H1 (cell line): Measurements from ENCODE around the gene RICTOR. TPM values are rescaled to one million over a fixed set of nuclear protein-coding genes. Genes with fewer than 3 reads are reported as not detected.

Experiments
- CTCF ChIA-PET: fragments of 300-600 bp; sonication (Branson Sonifier 250); formaldehyde crosslinking; loops from one replicate; lab custom pipeline; 2021; ENCODE audit not compliant: partially characterized antibody; lab: Charles Lee
- POLR2A ChIA-PET: fragments of 300-600 bp; sonication (Branson Sonifier 250); formaldehyde crosslinking; loops from one replicate; lab custom pipeline; 2021; ENCODE audit warnings: inconsistent platforms; ENCODE audit not compliant: partially characterized antibody; lab: Charles Lee
- DNase-seq, 2 experiments: peaks; one replicate each; pipeline versions ENCODE4 v3.0.0 to v3.0.0-alpha.2; 2010 to 2022; ENCODE audit warnings: low spot score in 2 of 2, low read depth in 1 of 2, mixed read lengths in 1 of 2
- FAIRE-seq: peaks from 2 replicates; lab custom pipeline; 2011; peaks lifted over from hg19 to GRCh38; lab: Jason Lieb, UNC
- H2AFZ ChIP-seq: 2 replicates; pipeline ENCODE4 v1.8.1; 2012; ENCODE audit warnings: low read length, inconsistent platforms
- H2AK5ac ChIP-seq: 2 replicates; pipeline ENCODE4 v1.6.1; 2013; ENCODE audit warnings: low read depth, low read length
- H2BK120ac ChIP-seq: replicated peaks from 2 replicates; pipeline ENCODE3; 2013; ENCODE audit warnings: low read depth, low read length, inconsistent platforms
- H2BK12ac ChIP-seq: 2 replicates; pipeline ENCODE4 v1.6.1; 2013; ENCODE audit warnings: low read depth, low read length
- H2BK15ac ChIP-seq: 2 replicates; pipeline ENCODE4 v1.6.1; 2013; ENCODE audit warnings: low read length
- H2BK20ac ChIP-seq: 2 replicates; pipeline ENCODE4 v1.6.1; 2013; ENCODE audit warnings: low read length
- H2BK5ac ChIP-seq: 2 replicates; pipeline ENCODE4 v1.6.1; 2013; ENCODE audit warnings: low read depth, low read length
- H3K14ac ChIP-seq: 2 replicates; pipeline ENCODE4 v1.6.1; 2013; ENCODE audit warnings: inconsistent platforms; ENCODE audit not compliant: insufficient read length
- H3K18ac ChIP-seq: 2 replicates; pipeline ENCODE4 v1.6.1; 2013; ENCODE audit warnings: low read length; ENCODE audit errors: extremely low read depth
- H3K23ac ChIP-seq: 2 replicates; pipeline ENCODE4 v1.6.1; 2013; ENCODE audit warnings: inconsistent platforms; ENCODE audit not compliant: insufficient read length
- H3K23me2 ChIP-seq: 2 replicates; pipeline ENCODE4 v1.6.1; 2013; ENCODE audit warnings: low read depth, low read length
- H3K27ac ChIP-seq: 2 replicates; pipeline ENCODE4 v1.6.1; 2011; ENCODE audit warnings: low read depth, low read length, inconsistent platforms
- H3K27me3 ChIP-seq, 4 experiments: replicated peaks in 1 of 4; 1 replicate in 1 of 4; 2 replicates in 3 of 4; pipeline versions ENCODE4 v1.6.1 to v1.8.1; 2011 to 2013; ENCODE audit warnings: low read length in 3 of 4, mild to moderate bottlenecking in 3 of 4, inconsistent platforms in 2 of 4, mixed read lengths in 2 of 4, moderate library complexity in 1 of 4; ENCODE audit not compliant: control insufficient read depth in 3 of 4, insufficient read depth in 3 of 4; ENCODE audit errors: extremely low read depth in 1 of 4
- H3K36me3 ChIP-seq, 4 experiments: 2 replicates each; pipeline versions ENCODE4 v1.6.1 to v1.8.1; 2011 to 2013; ENCODE audit warnings: mild to moderate bottlenecking in 4 of 4, low read length in 3 of 4, moderate library complexity in 2 of 4, control low read depth in 1 of 4, inconsistent platforms in 1 of 4; ENCODE audit not compliant: insufficient read depth in 4 of 4, control insufficient read depth in 2 of 4
- H3K4ac ChIP-seq: replicated peaks from 2 replicates; pipeline ENCODE3; 2013; ENCODE audit warnings: low read length, low read depth, mixed read lengths, inconsistent platforms; ENCODE audit not compliant: insufficient read length
- H3K4me1 ChIP-seq, 4 experiments: replicated peaks in 1 of 4; 1 replicate in 1 of 4; 2 replicates in 3 of 4; pipeline versions ENCODE4 v1.6.1 to v1.8.1; 2011 to 2013; ENCODE audit warnings: low read length in 3 of 4, inconsistent platforms in 2 of 4, mixed read lengths in 1 of 4; ENCODE audit not compliant: insufficient read depth in 4 of 4, control insufficient read depth in 3 of 4
- H3K4me2 ChIP-seq, 2 experiments: 2 replicates each; pipeline versions ENCODE4 v1.6.1 to v1.8.1; 2011 to 2013; ENCODE audit warnings: low read depth in 2 of 2, low read length in 2 of 2, control low read depth in 1 of 2, inconsistent platforms in 1 of 2, mild to moderate bottlenecking in 1 of 2; ENCODE audit not compliant: insufficient read depth in 1 of 2
- H3K4me3 ChIP-seq, 4 experiments: fragments of 200-600, 300-600 bp in 1 of 4; sonication (generic), shearing (Covaris generic), sonication (Bioruptor Twin) in 1 of 4; 2 replicates each; pipeline versions ENCODE4 v1.5.1 to v1.8.1; 2011 to 2016; ENCODE audit warnings: low read length in 4 of 4, low read depth in 3 of 4, control low read depth in 2 of 4, inconsistent platforms in 2 of 4, mild to moderate bottlenecking in 2 of 4, mixed read lengths in 1 of 4, moderate library complexity in 1 of 4; ENCODE audit not compliant: insufficient read depth in 2 of 4; ENCODE audit errors: extremely low read depth in 1 of 4
- H3K56ac ChIP-seq: replicated peaks from 2 replicates; pipeline ENCODE3; 2013; ENCODE audit warnings: low read depth, mild to moderate bottlenecking, mixed read lengths, low read length, inconsistent platforms; ENCODE audit not compliant: insufficient read length
- H3K79me1 ChIP-seq: 2 replicates; pipeline ENCODE4 v1.6.1; 2013; ENCODE audit warnings: low read depth, low read length, control low read depth
- H3K79me2 ChIP-seq, 2 experiments: 2 replicates each; pipeline versions ENCODE4 v1.6.1 to v1.8.1; 2012 to 2013; ENCODE audit warnings: low read length in 2 of 2, mild to moderate bottlenecking in 2 of 2, inconsistent platforms in 1 of 2; ENCODE audit not compliant: insufficient read depth in 2 of 2, control insufficient read depth in 1 of 2
- H3K9ac ChIP-seq, 4 experiments: replicated peaks in 1 of 4; 1 replicate in 1 of 4; 2 replicates in 3 of 4; pipeline versions ENCODE4 v1.6.1 to v1.8.1; 2011 to 2013; ENCODE audit warnings: low read depth in 3 of 4, low read length in 3 of 4, control low read depth in 2 of 4, mild to moderate bottlenecking in 2 of 4, moderate library complexity in 2 of 4, inconsistent platforms in 1 of 4; ENCODE audit errors: extremely low read depth in 1 of 4
- H3K9me3 ChIP-seq, 2 experiments: 2 replicates each; pipeline versions ENCODE4 v1.6.1 to v1.8.1; 2012 to 2013; ENCODE audit warnings: mild to moderate bottlenecking in 2 of 2, moderate library complexity in 2 of 2, control low read depth in 1 of 2, inconsistent platforms in 1 of 2, low read depth in 1 of 2, low read length in 1 of 2, mixed read lengths in 1 of 2; ENCODE audit not compliant: insufficient read depth in 2 of 2
- H4K20me1 ChIP-seq, 2 experiments: replicated peaks in 1 of 2; 2 replicates each; pipeline versions ENCODE3 to v1.8.1; 2011 to 2013; ENCODE audit warnings: inconsistent platforms in 2 of 2, low read length in 2 of 2, mild to moderate bottlenecking in 1 of 2; ENCODE audit not compliant: insufficient read depth in 2 of 2, control insufficient read depth in 1 of 2
- H4K5ac ChIP-seq: 2 replicates; pipeline ENCODE4 v1.6.1; 2013; ENCODE audit warnings: low read length, low read depth, mixed read lengths, inconsistent platforms; ENCODE audit not compliant: insufficient read length
- H4K8ac ChIP-seq: 2 replicates; pipeline ENCODE4 v1.8.0; 2013; ENCODE audit warnings: mild to moderate bottlenecking, moderate library complexity, low read length, inconsistent platforms; ENCODE audit not compliant: insufficient read depth; ENCODE audit errors: extremely low read depth
- H4K91ac ChIP-seq: replicated peaks from 2 replicates; pipeline ENCODE3; 2013; ENCODE audit warnings: low read length, mixed read lengths, inconsistent platforms; ENCODE audit not compliant: insufficient read length
- CHD1 ChIP-seq: IDR thresholded peaks from 2 replicates; pipeline ENCODE4 v1.6.1; 2012; ENCODE audit warnings: low read depth, low read length, improper control_type of control experiment
- CREB1 ChIP-seq: IDR thresholded peaks from 2 replicates; pipeline ENCODE4 v1.6.1; 2012; ENCODE audit warnings: inconsistent platforms
- GABPA ChIP-seq: IDR thresholded peaks from 2 replicates; pipeline ENCODE4 v1.6.1; 2011; ENCODE audit warnings: mild to moderate bottlenecking, low read length, moderate library complexity, borderline replicate concordance; ENCODE audit not compliant: insufficient read depth
- HDAC6 ChIP-seq: IDR thresholded peaks from one replicate; pipeline ENCODE4 v1.7.1; 2012; ENCODE audit warnings: low read depth, mild to moderate bottlenecking, inconsistent platforms, low read length, moderate library complexity
- KDM5A ChIP-seq: fragments of 200-600 bp; IDR thresholded peaks from 2 replicates; pipeline ENCODE4 v1.7.1; 2012; ENCODE audit warnings: mild to moderate bottlenecking, low read length, inconsistent platforms, mixed read lengths
- NANOG ChIP-seq: IDR thresholded peaks from 2 replicates; pipeline ENCODE4 v1.6.1; 2011; ENCODE audit warnings: low read length, low read depth, mild to moderate bottlenecking, inconsistent platforms; ENCODE audit not compliant: insufficient read depth, poor library complexity, severe bottlenecking
- POLR2A ChIP-seq, 2 experiments: IDR thresholded peaks; 1 replicate in 1 of 2; 2 replicates in 1 of 2; pipeline ENCODE4 v1.6.1; 2011; ENCODE audit warnings: low read depth in 2 of 2, low read length in 2 of 2, mild to moderate bottlenecking in 2 of 2; ENCODE audit errors: control extremely low read depth in 1 of 2
- POU5F1 ChIP-seq: IDR thresholded peaks from 2 replicates; pipeline ENCODE4 v1.6.1; 2011; ENCODE audit warnings: low read depth, mild to moderate bottlenecking, low read length, moderate library complexity
- RBBP5 ChIP-seq: IDR thresholded peaks from 2 replicates; pipeline ENCODE4 v1.7.1; 2012; ENCODE audit warnings: low read depth, mild to moderate bottlenecking, inconsistent platforms, low read length, moderate library complexity, borderline replicate concordance
- RXRA ChIP-seq: IDR thresholded peaks from 2 replicates; pipeline ENCODE4 v1.6.1; 2011; ENCODE audit warnings: low read depth, mild to moderate bottlenecking, low read length, moderate library complexity; ENCODE audit not compliant: insufficient read depth
- SIN3A ChIP-seq, 2 experiments: IDR thresholded peaks in 1 of 2; conservative IDR thresholded peaks in 1 of 2; 2 replicates each; pipeline ENCODE4 v1.6.1; 2011 to 2012; ENCODE audit warnings: low read length in 2 of 2, improper control_type of control experiment in 1 of 2, low read depth in 1 of 2, mild to moderate bottlenecking in 1 of 2
- SP2 ChIP-seq: IDR thresholded peaks from 2 replicates; pipeline ENCODE4 v1.6.1; 2012; ENCODE audit warnings: mild to moderate bottlenecking, low read length, inconsistent platforms
- SRF ChIP-seq: IDR thresholded peaks from 2 replicates; pipeline ENCODE4 v1.6.1; 2011; ENCODE audit warnings: mild to moderate bottlenecking, low read depth, low read length, moderate library complexity
- TCF12 ChIP-seq: IDR thresholded peaks from 2 replicates; pipeline ENCODE4 v1.6.1; 2011; ENCODE audit warnings: low read depth, mild to moderate bottlenecking, low read length
- ZNF274 ChIP-seq: IDR thresholded peaks from 2 replicates; pipeline ENCODE4 v1.7.0; 2012; ENCODE audit warnings: low read length, borderline replicate concordance; ENCODE audit errors: extremely low read depth
- WGBS, 2 experiments: shearing (Covaris generic) in 1 of 2; methylation state at CpG; one replicate each; pipeline versions ENCODE4 v1.1.6 to v1.1.7; 2013 to 2015; ENCODE audit warnings: low lambda C conversion rate in 2 of 2, mixed read lengths in 2 of 2, inconsistent platforms in 1 of 2, low coverage in 1 of 2, missing lambda C conversion rate in 1 of 2; ENCODE audit not compliant: insufficient replicate concordance in 2 of 2, insufficient coverage in 1 of 2, insufficient read length in 1 of 2; ENCODE audit errors: extremely low coverage in 1 of 2, missing lambda C conversion rate in 1 of 2; 5-methylcytosine and 5-hydroxymethylcytosine counted together
- polyA plus RNA-seq, 7 experiments: library from polyadenylated mRNA; depleted of rRNA in 3 of 7; stranded (reverse) in 5 of 7; unstranded in 2 of 7; fragments of >200 nt in 5 of 7; fragments of 200-250 nt in 2 of 7; gene quantifications; 1 replicate in 5 of 7; 2 replicates in 1 of 7; 4 replicates in 1 of 7; pipeline versions ENCODE4 v1.2.1 to v1.2.3, GENCODE V29; 2011 to 2013; ENCODE audit warnings: missing spikeins in 2 of 7, mixed read lengths in 2 of 7
- total RNA-seq: library from RNA; stranded (reverse); fragmentation: NEBNext Ultra II Directional; extraction: Animal tissue kit (Norgen Biotek cat#: 25700); gene quantifications from 2 replicates; pipeline ENCODE4 v1.2.1, GENCODE V29; 2021

RICTOR gene
- total and polyA plus RNA-seq, 2 of the 8 experiments (the other 6 are each of a cell fraction or from before 2014, with no cell fraction given): 4.3 to 26.6 TPM

DNA sequence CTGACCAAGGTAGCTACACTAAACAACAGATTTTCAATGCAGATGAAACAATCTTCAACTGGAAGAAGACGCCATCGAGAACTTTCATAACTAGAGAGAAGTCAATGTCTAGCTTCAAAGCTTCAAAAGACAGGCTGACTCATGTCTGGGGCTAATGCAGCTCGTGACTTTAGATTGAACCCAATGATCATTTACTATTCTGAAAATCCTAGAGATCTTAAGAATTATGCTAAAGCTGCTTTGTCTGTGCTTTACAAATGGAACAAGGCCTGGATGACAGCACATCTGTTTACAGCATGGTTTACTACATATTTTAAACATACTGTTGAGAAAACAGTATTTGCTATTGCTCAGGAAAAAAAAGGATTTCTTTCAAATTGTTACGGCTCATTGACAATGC is 54.9 kb downstream of the RICTOR start:
- Histone ChIP-seq H3K36me3 (peaks cover 0 to 5% (median 0%) of the 10 kb centered on the region in 4 experiments; a peak in 2 of 8 replicates), H2BK15ac (no peak overlapping the region), H3K79me2 (peaks cover 0 to 24% of the 10 kb centered on the region in 2 experiments; a peak in 2 of 4 replicates), H3K9ac (no peak overlapping the region), H3K56ac (no peak overlapping the region), H3K4me1 (peaks cover 5 to 14% (median 10%) of the 10 kb centered on the region in 4 experiments; a peak in 6 of 7 replicates), H4K91ac (no peak overlapping the region), H3K27ac (no peak overlapping the region), H2AK5ac (no peak overlapping the region), H3K9me3 (no peaks in the 10 kb centered on the region), H3K27me3 (no peaks in the 10 kb centered on the region), H4K20me1 (no peaks in the 10 kb centered on the region), H3K4ac (no peak overlapping the region), H4K8ac (no peak overlapping the region), H2BK20ac (no peak overlapping the region), H4K5ac (no peak overlapping the region), H3K14ac (no peak overlapping the region), H3K4me3 (no peak overlapping the region), H2AFZ (no peak overlapping the region), H2BK120ac (no peak overlapping the region), H3K18ac (no peak overlapping the region), H3K23me2 (no peaks in the 10 kb centered on the region), H3K23ac (no peak overlapping the region), H2BK5ac (no peak overlapping the region), H2BK12ac (no peak overlapping the region), H3K79me1 (peaks cover 3% of the 10 kb centered on the region; the same call in 1 of the 2 replicates), H3K4me2 (no peak overlapping the region)
- no peak for DNase-seq
- no peak for FAIRE-seq
- ChIA-PET CTCF (interaction anchor here (1.2 to 1.3 kb wide), 2 partner anchors 11 to 62 kb away, joined by 3 to 6 read pairs; no protein-coding TSS in a partner anchor), POLR2A (no interaction called here)
- WGBS, 2 experiments: 96% methylated on average over 4 of the region's 4 CpGs; no CpG with 5 or more reads in 1 of the 2 experiments
- TF ChIP-seq KDM5A (no peak), POU5F1 (no peak), CREB1 (no peak), POLR2A (IDR thresholded peaks at IDR 0.05; ENCODE audit: control extremely low read depth in 1 of 2, low read depth in 2 of 2, low read length in 2 of 2) (no peak), CHD1 (no peak), GABPA (no peak), SP2 (no peak), SIN3A (conservative IDR thresholded peaks at IDR 0.05 in 1 of 2, IDR thresholded peaks at IDR 0.05 in 1 of 2; ENCODE audit: low read depth in 1 of 2, low read length in 2 of 2) (no peak), RBBP5 (no peak), NANOG (no peak), TCF12 (no peak), RXRA (no peak), HDAC6 (no peak), ZNF274 (no peak), SRF (no peak)
